SK-N-SH treated with all-trans-retinoic acid at 6 μM for 48 hours (cell line): ENCODE data around the gene TOM1.

ENCODE experiments used
- SNAI2 ChIP-seq: fragments of 250-450 bp; sonication (Bioruptor Pico); IDR thresholded peaks from 2 replicates; pipeline ENCODE4 v1.5.0; 2020; ENCODE audit warnings: mild to moderate bottlenecking, moderate library complexity
- ZFP3 ChIP-seq: fragments of 250-450 bp; sonication (Bioruptor Pico); IDR thresholded peaks from 2 replicates; pipeline ENCODE4 v1.5.0; 2020; ENCODE audit warnings: mild to moderate bottlenecking, moderate library complexity
- ZNF565 ChIP-seq: fragments of 450-650 bp; formaldehyde crosslinking; conservative IDR thresholded peaks from 2 replicates; pipeline ENCODE4 v1.5.0; 2020; ENCODE audit warnings: low read depth, mild to moderate bottlenecking, moderate library complexity

DNA sequence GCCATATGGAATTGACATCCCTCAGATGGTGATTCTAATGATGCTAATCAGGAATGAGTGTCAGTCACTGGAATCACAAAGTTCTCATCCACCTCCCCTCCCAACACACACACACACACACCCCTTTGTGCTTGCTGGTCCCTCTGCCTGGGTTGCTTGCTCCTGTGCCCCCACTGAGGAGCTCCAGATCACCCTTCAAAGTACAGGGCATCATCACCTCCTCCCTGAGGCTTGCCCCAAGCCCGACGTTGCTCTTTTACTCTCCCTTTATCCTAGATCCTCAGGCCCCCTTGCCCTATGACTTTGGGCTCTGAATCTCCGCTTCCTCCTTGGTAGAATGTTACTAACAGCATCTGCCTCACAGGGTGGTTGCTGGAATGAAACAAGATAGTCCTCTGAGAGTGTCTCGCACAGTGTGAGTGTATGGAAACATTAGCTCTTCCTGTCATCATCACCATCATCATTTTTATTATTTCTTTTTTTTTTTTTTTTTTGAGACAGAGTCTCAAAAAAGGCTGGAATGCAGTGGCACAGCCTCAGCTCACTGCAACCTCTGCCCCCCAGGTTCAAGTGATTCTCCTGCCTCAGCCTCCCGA lies 3.4 kb downstream of the TOM1 start:
- TF ChIP-seq SNAI2 (CRISPR knock-in tag): no peak
- TF ChIP-seq ZNF565: no peak
- TF ChIP-seq ZFP3 (CRISPR knock-in tag): no peak
